Medulla oblongata (tissue), 1 donor: ENCODE data around the gene ZBED1.
"Not testable (repeated sequence)": the region's sequence is repeated elsewhere in the genome, so short reads cannot be mapped to it uniquely, and the experiment has no call there.

Experiments used
- DNase-seq: peaks from one replicate; pipeline ENCODE4 v3.0.0-alpha.2; 2015; ENCODE audit errors: extremely low spot score

ZBED1 gene

GRCh38 chrX:2474963-2475726 lies 25.6 kb downstream of the ZBED1 start:
- DNase-seq: no peak

GRCh38 chrX:2474280-2474962 lies 26.4 kb downstream of the ZBED1 start:
- DNase-seq: no peak

DNA sequence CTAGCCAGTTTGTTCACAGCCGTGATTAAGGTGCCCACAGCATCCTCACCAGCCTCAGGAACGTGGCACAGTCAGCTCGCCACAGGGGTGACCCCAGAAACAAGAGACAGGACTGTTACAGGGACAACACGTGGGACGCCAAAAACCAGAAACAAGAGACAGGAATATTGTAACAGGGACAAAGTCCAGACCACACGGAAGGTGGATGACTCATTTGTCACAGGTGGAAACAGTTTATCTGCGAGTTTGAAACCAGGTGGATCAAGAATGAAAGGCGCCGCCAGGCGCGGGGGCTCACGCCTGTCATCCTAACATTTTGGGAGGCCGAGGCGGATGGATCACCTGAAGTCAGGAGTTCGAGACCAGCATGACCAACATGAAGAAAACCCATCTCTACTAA lies 27.7 kb downstream of the ZBED1 start:
- not testable (repeated sequence) for DNase-seq

GRCh38 chrX:2471641-2472040 lies 29.1 kb downstream of the ZBED1 start:
- DNase-seq: no peak

DNA sequence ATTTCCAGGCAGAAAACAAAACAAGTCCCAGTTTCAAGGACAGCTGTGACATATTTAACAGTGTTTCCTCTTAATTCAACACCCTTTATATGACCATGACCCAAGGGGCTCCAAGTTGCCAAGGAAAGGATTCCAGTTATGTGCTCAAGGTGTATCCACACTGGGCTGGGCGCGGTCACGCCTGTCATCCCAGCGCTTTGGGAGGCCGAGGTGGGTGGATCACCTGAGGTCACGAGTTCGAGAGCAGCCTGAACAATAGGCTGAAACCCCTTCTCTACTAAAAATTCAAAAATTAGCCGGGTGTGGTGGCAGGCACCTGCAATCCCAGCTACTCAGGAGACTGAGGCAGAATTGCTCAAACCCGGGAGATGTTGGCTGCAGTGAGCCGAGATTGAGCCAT lies 29.6 kb downstream of the ZBED1 start:
- DNase-seq: not testable (repeated sequence)

- DNase-seq: not testable (repeated sequence)
These were observed 30.9 kb downstream of the ZBED1 start for GRCh38 chrX:2469852-2470251.

- no peak for DNase-seq
These were observed 31.5 kb downstream of the ZBED1 start for GRCh38 chrX:2469196-2469685.

DNA sequence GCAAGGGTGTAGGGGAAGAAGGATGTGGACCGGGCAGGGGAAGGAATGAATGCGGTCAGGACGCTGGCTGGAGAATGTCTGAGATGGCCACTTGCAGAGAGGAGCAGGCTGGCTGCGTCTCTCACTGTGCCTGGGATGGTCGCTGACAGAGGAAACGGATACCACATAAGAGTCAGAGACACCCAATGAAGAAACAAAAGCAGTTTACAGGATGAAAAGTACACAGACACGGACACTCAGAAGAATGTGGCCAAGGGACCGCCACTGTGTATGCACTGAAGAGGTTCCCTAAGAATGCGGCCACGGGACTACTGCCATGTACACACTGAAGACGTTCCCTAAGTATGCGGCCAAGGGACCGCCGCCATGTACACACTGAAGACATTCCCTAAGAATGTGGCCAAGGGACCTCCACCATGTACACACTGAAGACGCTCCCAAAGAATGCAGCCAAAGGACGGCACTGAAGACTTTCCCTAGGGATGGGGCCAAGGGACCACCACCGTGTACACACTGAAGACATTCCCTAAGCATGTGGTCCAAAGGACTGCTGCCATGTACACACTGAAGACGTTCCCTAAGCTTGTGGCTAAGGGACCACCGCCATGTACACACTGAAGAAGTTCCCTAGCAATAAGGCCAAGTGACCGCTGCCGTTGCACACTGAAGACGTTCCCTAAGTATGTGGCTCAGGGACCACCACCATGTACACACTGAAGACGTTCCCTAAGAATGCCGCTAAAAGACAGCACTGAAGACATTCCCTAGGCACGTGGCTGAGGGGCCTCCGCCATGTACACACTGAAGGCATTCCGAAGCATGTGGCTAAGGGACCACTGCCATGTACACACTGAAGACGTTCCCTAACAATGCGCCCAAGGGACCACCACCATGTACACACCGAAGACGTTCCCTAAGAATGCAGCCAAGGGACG lies 32.2 kb downstream of the ZBED1 start:
- DNase-seq: no peak

DNA sequence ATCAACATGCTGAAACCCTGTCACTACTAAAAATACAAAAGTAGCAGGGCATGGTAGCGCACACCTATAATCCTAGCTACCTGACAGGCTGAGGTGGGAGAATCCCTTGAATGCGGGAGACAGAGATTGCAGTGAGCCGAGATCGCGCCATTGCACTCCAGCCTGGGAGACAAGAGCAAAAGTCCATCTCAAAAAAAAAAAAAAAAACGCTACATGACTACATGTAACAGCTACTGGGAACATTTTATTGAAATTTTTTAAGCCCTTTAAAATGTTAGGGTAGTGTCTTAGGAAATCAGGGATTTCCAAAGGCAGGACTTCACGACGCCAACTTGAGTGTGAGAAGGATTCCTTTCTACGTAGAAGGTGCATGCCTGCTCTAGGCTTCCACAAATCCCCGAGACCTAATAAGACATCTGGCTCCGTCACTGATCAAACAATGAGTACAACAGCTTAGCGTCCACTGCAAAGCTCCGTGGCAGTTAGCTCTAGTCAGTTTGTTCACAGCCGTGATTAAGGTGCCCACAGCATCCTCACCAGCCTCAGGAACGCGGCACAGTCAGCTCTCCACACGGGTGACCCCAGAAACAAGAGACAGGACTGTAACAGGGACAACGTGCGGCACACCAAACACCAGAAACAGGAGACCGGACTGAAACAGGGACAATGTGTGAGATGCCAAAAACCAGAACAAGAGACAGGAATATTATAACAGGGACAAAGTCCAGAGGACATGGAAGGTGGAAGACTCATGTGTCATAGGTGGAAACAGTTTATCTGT lies 33.7 kb downstream of the ZBED1 start:
- DNase-seq: no peak

DNA sequence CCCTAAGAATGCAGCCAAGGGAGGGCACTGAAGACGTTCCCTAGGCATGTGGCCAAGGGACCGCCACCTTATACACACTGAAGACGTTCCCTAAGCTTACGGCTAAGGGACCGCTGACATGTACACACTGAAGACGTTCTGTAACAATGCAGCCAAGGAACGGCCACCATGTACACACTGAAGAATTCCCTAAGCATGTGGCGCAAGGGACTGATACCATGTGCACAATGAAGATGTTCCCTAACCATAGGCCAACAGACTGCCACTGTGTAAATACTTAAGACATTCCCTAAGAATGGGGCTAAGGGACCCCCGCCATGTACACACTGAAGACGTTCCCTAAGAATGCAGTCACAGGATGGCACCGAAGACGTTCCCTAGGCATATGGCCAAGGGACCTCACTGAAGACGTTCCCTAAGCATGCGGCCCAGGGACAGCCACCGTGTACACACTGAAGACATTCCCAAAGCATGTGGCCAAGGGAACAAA lies 36.1 kb downstream of the ZBED1 start:
- DNase-seq: no peak

GRCh38 chrX:2463973-2464676 lies 36.7 kb downstream of the ZBED1 start:
- no peak for DNase-seq

DNA sequence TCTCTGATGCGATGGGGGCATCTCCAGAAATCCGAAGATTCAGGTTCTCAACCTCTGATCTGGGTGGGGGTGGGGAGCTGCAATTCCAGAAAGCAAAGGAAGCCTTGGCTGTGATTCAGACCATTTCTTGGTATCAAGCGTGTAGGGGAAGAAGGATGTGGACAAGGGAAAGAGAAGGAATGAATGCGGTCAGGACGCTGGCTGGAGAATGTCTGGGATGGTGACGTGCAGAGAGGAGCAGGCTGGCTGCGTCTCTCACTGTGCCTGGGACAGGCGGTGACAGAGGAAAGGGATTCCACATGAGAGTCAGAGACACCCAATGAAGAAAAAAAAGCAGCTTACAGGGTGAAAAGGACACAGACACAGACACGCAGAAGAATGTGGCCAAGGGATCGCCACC lies 37.3 kb downstream of the ZBED1 start:
- DNase-seq: not testable (repeated sequence)

DNA sequence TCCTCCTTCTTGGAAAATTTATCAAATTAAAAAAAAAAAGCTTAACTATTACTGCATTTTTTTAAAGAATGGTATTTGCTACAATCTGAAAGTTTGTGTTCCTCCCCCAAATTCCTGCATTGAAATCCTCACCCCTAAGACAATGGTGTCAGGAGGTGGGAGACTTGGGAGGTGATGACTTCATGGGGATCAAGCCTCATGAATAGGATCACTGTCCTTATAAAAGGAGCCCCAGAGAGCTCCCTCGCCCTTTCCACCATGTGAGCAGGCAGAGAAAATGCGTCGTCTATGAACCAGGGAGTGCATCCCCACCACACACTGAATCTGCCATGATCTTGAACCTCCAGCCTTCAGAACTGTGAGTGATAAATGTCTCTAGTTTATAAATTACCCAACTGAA lies 38.0 kb downstream of the ZBED1 start:
- peak; percentile 17 for DNase-seq

GRCh38 chrX:2462074-2462473 lies 38.7 kb downstream of the ZBED1 start:
- no peak for DNase-seq

- DNase-seq: no peak
These were observed 39.1 kb downstream of the ZBED1 start for GRCh38 chrX:2461711-2462016.

- DNase-seq: not testable (repeated sequence)
These were observed 39.7 kb downstream of the ZBED1 start for GRCh38 chrX:2460821-2461710.

GRCh38 chrX:2460048-2460447 lies 40.7 kb downstream of the ZBED1 start:
- DNase-seq: not testable (repeated sequence)

DNA sequence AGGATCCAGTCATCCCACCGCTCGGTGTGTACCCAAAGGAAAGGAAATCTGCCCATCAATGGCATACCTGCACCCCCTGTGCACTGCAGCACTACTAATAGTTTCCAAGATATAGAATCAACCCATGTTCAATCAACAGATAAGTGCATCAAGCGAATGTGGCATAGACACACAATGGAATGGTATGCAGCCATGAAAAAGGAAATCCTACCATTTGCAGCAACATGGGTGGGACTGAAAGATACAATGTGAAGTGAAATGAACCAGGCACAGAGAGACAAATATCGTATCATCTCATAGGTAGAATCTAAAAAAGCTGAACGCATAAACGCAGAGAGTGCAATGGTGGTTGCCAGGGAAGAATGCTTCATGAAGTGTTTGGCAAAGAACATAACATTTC lies 42.5 kb downstream of the ZBED1 start:
- no peak for DNase-seq

DNA sequence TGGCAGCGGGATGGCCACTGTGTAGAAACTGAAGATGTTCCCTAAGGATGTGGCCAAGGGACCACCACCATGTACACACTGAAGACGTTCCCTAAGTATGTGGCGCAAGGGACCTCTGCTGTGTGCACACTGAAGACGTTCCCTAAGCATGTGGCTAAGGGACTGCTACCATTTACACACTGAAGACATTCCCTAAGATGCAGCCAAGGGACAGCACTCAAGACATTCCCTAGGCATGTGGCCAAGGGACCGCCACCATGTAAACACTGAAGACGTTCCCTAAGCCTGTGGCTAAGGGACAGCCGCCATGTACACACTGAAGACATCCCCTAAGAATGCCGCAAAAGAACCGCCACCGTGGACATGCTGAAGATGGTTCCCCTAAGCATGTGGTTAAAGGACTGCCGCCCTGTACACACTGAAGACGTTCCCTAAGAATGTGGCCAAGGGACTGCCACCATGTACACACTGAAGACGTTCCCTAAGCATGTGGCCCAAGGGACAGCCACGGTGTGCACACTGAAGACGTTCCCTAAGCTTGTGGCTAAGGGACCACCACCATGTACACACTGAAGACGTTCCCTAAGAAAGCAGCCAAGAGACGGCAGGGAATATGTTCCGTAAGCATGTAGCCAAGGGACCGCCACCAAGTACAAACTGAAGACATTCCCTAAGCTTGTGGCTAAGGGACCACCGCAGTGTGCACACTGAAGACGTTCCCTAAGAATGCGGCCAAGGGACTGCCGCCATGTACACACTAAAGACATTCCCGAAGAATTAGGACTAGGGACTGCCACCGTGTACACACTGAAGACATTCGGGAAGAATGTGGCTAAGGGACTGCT lies 43.3 kb downstream of the ZBED1 start:
- DNase-seq: no peak
